Measurements from ENCODE around the gene CARMIL1. TPM values are rescaled to one million over a fixed set of nuclear protein-coding genes. Genes with fewer than 3 reads are reported as not detected.

CARMIL1 gene
- total RNA-seq, 4 donors from 2014 or later, result 11.8 to 23.2 (median 17.1) TPM

- peaks cover 0 to 5% of the 10 kb centered on the region in 2 donors for H3K4me1 ChIP-seq
Observed at GRCh38 chr6:25389471-25389870, 110.3 kb downstream of the CARMIL1 start.

DNA sequence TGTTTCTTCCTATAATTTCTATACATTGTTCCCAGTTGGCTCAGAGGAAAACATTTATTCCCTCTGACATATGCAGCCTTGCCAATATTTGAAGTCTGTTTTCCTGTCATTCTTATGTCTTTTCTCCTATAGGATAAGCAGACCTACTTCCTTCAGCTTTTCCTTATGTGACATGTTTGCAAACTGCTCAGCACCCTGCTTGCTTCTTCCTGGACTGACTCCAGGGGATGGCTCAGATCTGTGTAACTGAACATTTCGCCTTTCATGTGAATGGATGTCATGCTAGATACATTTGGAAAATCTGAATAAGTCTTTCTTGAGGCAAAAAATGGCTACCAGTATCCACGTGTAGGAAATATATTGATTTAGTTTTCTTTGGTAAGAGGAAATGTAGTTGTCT is 113.2 kb downstream of the CARMIL1 start:
- no peak overlapping the region for H3K27ac ChIP-seq
- H3K9me3 ChIP-seq, result no peaks in the 10 kb centered on the region
- no peaks in the 10 kb centered on the region for H3K27me3 ChIP-seq
- H3K4me1 ChIP-seq, result peaks cover 0 to 5% of the 10 kb centered on the region in 2 donors
- H3K36me3 ChIP-seq, result no peaks in the 10 kb centered on the region
- TF ChIP-seq, protein P1, sequence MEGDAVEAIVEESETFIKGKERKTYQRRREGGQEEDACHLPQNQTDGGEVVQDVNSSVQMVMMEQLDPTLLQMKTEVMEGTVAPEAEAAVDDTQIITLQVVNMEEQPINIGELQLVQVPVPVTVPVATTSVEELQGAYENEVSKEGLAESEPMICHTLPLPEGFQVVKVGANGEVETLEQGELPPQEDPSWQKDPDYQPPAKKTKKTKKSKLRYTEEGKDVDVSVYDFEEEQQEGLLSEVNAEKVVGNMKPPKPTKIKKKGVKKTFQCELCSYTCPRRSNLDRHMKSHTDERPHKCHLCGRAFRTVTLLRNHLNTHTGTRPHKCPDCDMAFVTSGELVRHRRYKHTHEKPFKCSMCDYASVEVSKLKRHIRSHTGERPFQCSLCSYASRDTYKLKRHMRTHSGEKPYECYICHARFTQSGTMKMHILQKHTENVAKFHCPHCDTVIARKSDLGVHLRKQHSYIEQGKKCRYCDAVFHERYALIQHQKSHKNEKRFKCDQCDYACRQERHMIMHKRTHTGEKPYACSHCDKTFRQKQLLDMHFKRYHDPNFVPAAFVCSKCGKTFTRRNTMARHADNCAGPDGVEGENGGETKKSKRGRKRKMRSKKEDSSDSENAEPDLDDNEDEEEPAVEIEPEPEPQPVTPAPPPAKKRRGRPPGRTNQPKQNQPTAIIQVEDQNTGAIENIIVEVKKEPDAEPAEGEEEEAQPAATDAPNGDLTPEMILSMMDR (IDR thresholded peaks at IDR 0.05), result no peak
- DNase-seq, result no peak
- no peak overlapping the region for H3K4me3 ChIP-seq
- intact Hi-C loops (cut with DNase I; ENCODE audit: low total_unique reads), result no loop called here

More at GRCh38 chr6:25389471-25389870, 110.3 kb downstream of the CARMIL1 start:
- Histone ChIP-seq H3K36me3 (no peaks in the 10 kb centered on the region), H3K9me3 (no peaks in the 10 kb centered on the region), H3K4me3 (no peak overlapping the region), H3K27ac (no peak overlapping the region), H3K27me3 (no peaks in the 10 kb centered on the region)
- intact Hi-C loops (cut with DNase I; ENCODE audit: low total_unique reads), result no loop called here
- DNase-seq, result no peak
- TF ChIP-seq, protein P1 (IDR thresholded peaks at IDR 0.05), result no peak
- no peak for TF ChIP-seq POLR2A (IDR thresholded peaks at IDR 0.05)

DNA sequence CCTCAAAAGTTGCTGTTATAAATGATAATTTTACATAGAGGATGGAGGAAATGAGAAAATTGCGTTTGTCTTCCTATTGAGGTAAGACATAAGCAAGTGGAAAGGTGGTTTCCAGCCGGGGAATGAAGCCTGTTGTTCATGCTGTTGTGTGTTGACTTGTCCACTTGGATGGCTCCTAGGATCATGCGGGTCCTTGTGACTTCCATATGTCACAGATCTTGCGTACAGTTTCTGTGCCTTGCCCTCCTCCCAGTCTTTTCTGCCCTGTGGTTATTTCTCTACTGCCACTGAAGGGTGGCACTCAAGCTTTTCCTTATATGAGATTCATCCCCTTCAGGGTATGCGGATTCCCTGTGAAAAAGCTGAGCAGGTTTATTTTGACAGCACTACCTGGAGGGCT is 116.6 kb downstream of the CARMIL1 start:
- intact Hi-C loops (cut with DNase I; ENCODE audit: low total_unique reads), result no loop called here
- H3K27me3 ChIP-seq, result no peaks in the 10 kb centered on the region
- DNase-seq, result no peak
- no peak overlapping the region for H3K4me3 ChIP-seq
- TF ChIP-seq, protein P1 (IDR thresholded peaks at IDR 0.05), result no peak
- TF ChIP-seq POLR2A (IDR thresholded peaks at IDR 0.05), result no peak
- no peak overlapping the region for H3K27ac ChIP-seq
- H3K9me3 ChIP-seq, result no peaks in the 10 kb centered on the region
- H3K4me1 ChIP-seq, result peaks cover 0 to 5% of the 10 kb centered on the region in 2 donors
- no peaks in the 10 kb centered on the region for H3K36me3 ChIP-seq

DNA sequence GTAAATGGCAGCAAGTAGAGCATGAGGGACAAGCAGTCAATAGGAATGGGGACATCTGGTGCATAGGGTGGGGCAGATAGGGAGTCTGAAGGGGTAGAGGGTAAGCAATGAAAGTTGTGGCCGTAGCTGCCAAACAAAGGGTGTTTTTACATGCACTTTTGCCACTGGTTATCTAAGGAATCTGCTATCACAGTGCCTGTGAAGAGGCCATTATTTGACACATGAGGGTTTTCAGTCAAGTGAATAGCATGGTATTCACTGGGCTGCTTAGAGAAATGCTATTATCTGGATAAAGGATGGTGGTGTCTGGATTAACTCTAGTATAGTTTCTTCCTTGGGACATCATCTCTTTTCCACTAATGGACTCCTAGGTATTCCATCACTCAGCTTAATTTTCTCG is 118.2 kb downstream of the CARMIL1 start:
- Histone ChIP-seq H3K4me1 (peaks cover 0 to 2% of the 10 kb centered on the region in 2 donors), H3K36me3 (no peaks in the 10 kb centered on the region), H3K27me3 (no peaks in the 10 kb centered on the region), H3K4me3 (no peak overlapping the region), H3K9me3 (no peaks in the 10 kb centered on the region), H3K27ac (no peak overlapping the region)
- intact Hi-C loops (cut with DNase I; ENCODE audit: low total_unique reads), result no loop called here
- DNase-seq, result no peak
- TF ChIP-seq, protein P1 (IDR thresholded peaks at IDR 0.05), result no peak
- no peak for TF ChIP-seq POLR2A (IDR thresholded peaks at IDR 0.05)

- no peak overlapping the region for H3K27ac ChIP-seq
- TF ChIP-seq, protein P1 (IDR thresholded peaks at IDR 0.05), result no peak
- TF ChIP-seq POLR2A (IDR thresholded peaks at IDR 0.05), result no peak
- no peak for DNase-seq
- no peak overlapping the region for H3K4me3 ChIP-seq
- no peaks in the 10 kb centered on the region for H3K9me3 ChIP-seq
- H3K36me3 ChIP-seq, result no peaks in the 10 kb centered on the region
- no peaks in the 10 kb centered on the region for H3K27me3 ChIP-seq
- intact Hi-C loops (cut with DNase I; ENCODE audit: low total_unique reads), result no loop called here
- no peaks in the 10 kb centered on the region for H3K4me1 ChIP-seq
Observed at GRCh38 chr6:25399885-25400284, 120.7 kb downstream of the CARMIL1 start.
